ENCODE results near the gene TMEM190. TPM values are rescaled to one million over a fixed set of nuclear protein-coding genes. Genes with fewer than 3 reads are reported as not detected.

TMEM190 gene
- total and polyA plus RNA-seq, 7 experiments from 2014 or later = not detected

- H3K36me3 ChIP-seq (ENCODE audit: control insufficient read depth in 2 of 3, insufficient read depth in 3 of 3, low read length in 3 of 3) = no peaks in the 10 kb centered on the region
- Mint-ChIP-seq H3K27me3 (peaks cover 25 to 55% (median 30%) of the 10 kb centered on the region in 5 donors), H3K27ac (peak within 1 kb of the TSS in 3 of 9 donors; percentile 14 to 56 (median 18)), H3K4me3 (peak within 1 kb of the TSS; percentile 66 to 86 (median 80)), H3K36me3 (no peaks in the 10 kb centered on the region), H3K9me3 (peaks cover 0 to 2% (median 0%) of the 10 kb centered on the region in 11 donors), H3K4me1 (peaks cover 14 to 25% (median 17%) of the 10 kb centered on the region in 7 donors)
- H3K27ac ChIP-seq (ENCODE audit: low read depth, low read length) = no peak within 1 kb of the TSS
- H3K4me3 ChIP-seq (ENCODE audit: low read length) = peak within 1 kb of the TSS; percentile 48
- CTCF ChIA-PET = no interaction called here
- H3K4me1 ChIP-seq (ENCODE audit: control insufficient read depth in 2 of 2, insufficient read depth in 2 of 2, low read length in 2 of 2) = peaks cover 7 to 10% of the 10 kb centered on the region in 2 donors
- POLR2A ChIA-PET = no interaction called here
- no peaks in the 10 kb centered on the region for H3K9me3 ChIP-seq (ENCODE audit: control insufficient read depth in 2 of 3, low read length in 3 of 3)
- ATAC-seq = no peak
- intact Hi-C loops (cut with micrococcal nuclease) = loop anchor here (1.0 to 5.0 kb wide), 3 partner anchors 15 to 97 kb away; partner anchors contain the start of genes KMT5C (in 2 of the 2), PPP6R1 (in 1 of the 2) and RPL28 (in 1 of the 2)
- DNase-seq = no peak
- peaks cover 0 to 10% of the 10 kb centered on the region in 2 donors for H3K27me3 ChIP-seq (ENCODE audit: control insufficient read depth in 2 of 2, insufficient read depth in 2 of 2, low read length in 2 of 2)
Observed at GRCh38 chr19:55354698-55355212, 21.9 kb upstream of the TMEM190 start, which contains the start of gene COX6B2. TSS of gene COX6B2 (minus strand) at chr19:55354719. CDS start at chr19:55354521, 198 bp downstream.

GRCh38 chr19:55355213-55355821, 21.3 kb upstream of the TMEM190 start:
- Mint-ChIP-seq H3K36me3 (no peaks in the 10 kb centered on the region), H3K27me3 (peaks cover 25 to 55% (median 30%) of the 10 kb centered on the region in 5 donors), H3K27ac (peak overlapping the region in 1 of 9 donors; percentile 14), H3K4me3 (peak overlapping the region in 6 of 10 donors; percentile 26 to 86 (median 39)), H3K4me1 (peaks cover 14 to 25% (median 17%) of the 10 kb centered on the region in 7 donors), H3K9me3 (peaks cover 0 to 2% (median 0%) of the 10 kb centered on the region in 11 donors)
- Histone ChIP-seq H3K36me3 (ENCODE audit: control insufficient read depth in 2 of 3, insufficient read depth in 3 of 3, low read length in 3 of 3) (no peaks in the 10 kb centered on the region), H3K4me3 (ENCODE audit: low read length) (no peak overlapping the region), H3K9me3 (ENCODE audit: control insufficient read depth in 2 of 3, low read length in 3 of 3) (no peaks in the 10 kb centered on the region), H3K27me3 (ENCODE audit: control insufficient read depth in 2 of 2, insufficient read depth in 2 of 2, low read length in 2 of 2) (peaks cover 0 to 10% of the 10 kb centered on the region in 2 donors), H3K27ac (ENCODE audit: low read depth, low read length) (no peak overlapping the region), H3K4me1 (ENCODE audit: control insufficient read depth in 2 of 2, insufficient read depth in 2 of 2, low read length in 2 of 2) (peaks cover 7 to 10% of the 10 kb centered on the region in 2 donors)
- POLR2A ChIA-PET = interaction anchor here (0.6 kb wide), 1 partner anchor 96 kb away, joined by 3 read pairs; the partner anchor contains the start of gene PPP6R1
- ATAC-seq (no peak), DNase-seq (no peak)
- CTCF ChIA-PET = no interaction called here
- intact Hi-C loops (cut with micrococcal nuclease) = no loop called here

- H3K4me1 Mint-ChIP-seq = peaks cover 0 to 9% (median 5%) of the 10 kb centered on the region in 7 donors
- DNase-seq (no peak), ATAC-seq (no peak)
- H3K4me3 Mint-ChIP-seq = no peak overlapping the region
- Histone ChIP-seq H3K36me3 (ENCODE audit: control insufficient read depth in 2 of 3, insufficient read depth in 3 of 3, low read length in 3 of 3) (no peaks in the 10 kb centered on the region), H3K27ac (ENCODE audit: low read depth, low read length) (no peak overlapping the region), H3K27me3 (ENCODE audit: control insufficient read depth in 2 of 2, insufficient read depth in 2 of 2, low read length in 2 of 2) (no peaks in the 10 kb centered on the region), H3K9me3 (ENCODE audit: control insufficient read depth in 2 of 3, low read length in 3 of 3) (no peaks in the 10 kb centered on the region), H3K4me1 (ENCODE audit: control insufficient read depth in 2 of 2, insufficient read depth in 2 of 2, low read length in 2 of 2) (peaks cover 1 to 3% of the 10 kb centered on the region in 2 donors), H3K4me3 (ENCODE audit: low read length) (no peak overlapping the region)
- CTCF ChIA-PET = interaction anchor here (1.2 kb wide), 1 partner anchor 40 kb away, joined by 4 read pairs; no protein-coding TSS in a partner anchor
- H3K27ac Mint-ChIP-seq = no peak overlapping the region
- H3K27me3 Mint-ChIP-seq = peaks cover 0 to 29% (median 12%) of the 10 kb centered on the region in 5 donors
- POLR2A ChIA-PET = no interaction called here
- intact Hi-C loops (cut with micrococcal nuclease) = no loop called here
- no peaks in the 10 kb centered on the region for H3K36me3 Mint-ChIP-seq
- H3K9me3 Mint-ChIP-seq = no peaks in the 10 kb centered on the region
Observed at GRCh38 chr19:55358493-55358892, 18.1 kb upstream of the TMEM190 start.

- POLR2A ChIA-PET = no interaction called here
- H3K27me3 Mint-ChIP-seq = peaks cover 0 to 25% (median 12%) of the 10 kb centered on the region in 5 donors
- CTCF ChIA-PET = interaction anchor here (1.2 kb wide), 1 partner anchor 40 kb away, joined by 4 read pairs; no protein-coding TSS in a partner anchor
Observed at GRCh38 chr19:55358943-55359908, 17.4 kb upstream of the TMEM190 start.

GRCh38 chr19:55360902-55361301, 15.7 kb upstream of the TMEM190 start:
- POLR2A ChIA-PET = no interaction called here
- Mint-ChIP-seq H3K4me1 (peaks cover 0 to 2% (median 0%) of the 10 kb centered on the region in 7 donors), H3K4me3 (no peak overlapping the region), H3K36me3 (no peaks in the 10 kb centered on the region), H3K9me3 (no peaks in the 10 kb centered on the region), H3K27ac (no peak overlapping the region), H3K27me3 (peaks cover 0 to 20% (median 7%) of the 10 kb centered on the region in 5 donors)
- no peak overlapping the region for H3K27ac ChIP-seq (ENCODE audit: low read depth, low read length)
- H3K27me3 ChIP-seq (ENCODE audit: control insufficient read depth in 2 of 2, insufficient read depth in 2 of 2, low read length in 2 of 2) = no peaks in the 10 kb centered on the region
- no peak overlapping the region for H3K4me3 ChIP-seq (ENCODE audit: low read length)
- H3K4me1 ChIP-seq (ENCODE audit: control insufficient read depth in 2 of 2, insufficient read depth in 2 of 2, low read length in 2 of 2) = no peaks in the 10 kb centered on the region
- intact Hi-C loops (cut with micrococcal nuclease) = no loop called here
- ATAC-seq = no peak
- H3K36me3 ChIP-seq (ENCODE audit: control insufficient read depth in 2 of 3, insufficient read depth in 3 of 3, low read length in 3 of 3) = no peaks in the 10 kb centered on the region
- no peaks in the 10 kb centered on the region for H3K9me3 ChIP-seq (ENCODE audit: control insufficient read depth in 2 of 3, low read length in 3 of 3)
- CTCF ChIA-PET = interaction anchor here (0.5 kb wide), 1 partner anchor 22 kb away, joined by 5 read pairs; no protein-coding TSS in a partner anchor
- no peak for DNase-seq

More at GRCh38 chr19:55358943-55359908, 17.4 kb upstream of the TMEM190 start:
- Mint-ChIP-seq H3K4me1 (peaks cover 0 to 5% (median under 1%) of the 10 kb centered on the region in 7 donors), H3K4me3 (no peak overlapping the region), H3K27ac (no peak overlapping the region), H3K36me3 (no peaks in the 10 kb centered on the region), H3K9me3 (no peaks in the 10 kb centered on the region)
- no peaks in the 10 kb centered on the region for H3K36me3 ChIP-seq (ENCODE audit: control insufficient read depth in 2 of 3, insufficient read depth in 3 of 3, low read length in 3 of 3)
- H3K4me3 ChIP-seq (ENCODE audit: low read length) = no peak overlapping the region
- H3K27me3 ChIP-seq (ENCODE audit: control insufficient read depth in 2 of 2, insufficient read depth in 2 of 2, low read length in 2 of 2) = no peaks in the 10 kb centered on the region
- DNase-seq (no peak), ATAC-seq (no peak)
- no peak overlapping the region for H3K27ac ChIP-seq (ENCODE audit: low read depth, low read length)
- intact Hi-C loops (cut with micrococcal nuclease) = no loop called here
- no peaks in the 10 kb centered on the region for H3K9me3 ChIP-seq (ENCODE audit: control insufficient read depth in 2 of 3, low read length in 3 of 3)
- no peaks in the 10 kb centered on the region for H3K4me1 ChIP-seq (ENCODE audit: control insufficient read depth in 2 of 2, insufficient read depth in 2 of 2, low read length in 2 of 2)

- H3K9me3 Mint-ChIP-seq = no peaks in the 10 kb centered on the region
Observed at GRCh38 chr19:55362174-55362989, 14.2 kb upstream of the TMEM190 start.

More at GRCh38 chr19:55362174-55362989, 14.2 kb upstream of the TMEM190 start:
- H3K27me3 Mint-ChIP-seq = peaks cover 0 to 9% (median 3%) of the 10 kb centered on the region in 5 donors
- no peaks in the 10 kb centered on the region for H3K36me3 Mint-ChIP-seq
- DNase-seq = no peak
- no peak overlapping the region for H3K4me3 Mint-ChIP-seq
- Histone ChIP-seq H3K27ac (ENCODE audit: low read depth, low read length) (no peak overlapping the region), H3K4me3 (ENCODE audit: low read length) (no peak overlapping the region), H3K36me3 (ENCODE audit: control insufficient read depth in 2 of 3, insufficient read depth in 3 of 3, low read length in 3 of 3) (no peaks in the 10 kb centered on the region), H3K27me3 (ENCODE audit: control insufficient read depth in 2 of 2, insufficient read depth in 2 of 2, low read length in 2 of 2) (no peaks in the 10 kb centered on the region), H3K4me1 (ENCODE audit: control insufficient read depth in 2 of 2, insufficient read depth in 2 of 2, low read length in 2 of 2) (no peaks in the 10 kb centered on the region), H3K9me3 (ENCODE audit: control insufficient read depth in 2 of 3, low read length in 3 of 3) (no peaks in the 10 kb centered on the region)
- intact Hi-C loops (cut with micrococcal nuclease) = no loop called here
- H3K4me1 Mint-ChIP-seq = peaks cover 0 to 2% (median 0%) of the 10 kb centered on the region in 7 donors
- ATAC-seq = no peak
- CTCF ChIA-PET = no interaction called here
- H3K27ac Mint-ChIP-seq = no peak overlapping the region
- POLR2A ChIA-PET = no interaction called here

Measured in naive thymus-derived CD4-positive, alpha-beta T cell (primary cell).